GM18870 (cell line): Measurements from ENCODE around the gene TRIM24.
"Not testable (repeated sequence)": the region's sequence is repeated elsewhere in the genome, so short reads cannot be mapped to it uniquely, and the experiment has no call there.

Experiments
- ATAC-seq: cut with Tn5 transposase; IDR thresholded peaks from one replicate; pipeline ENCODE4 v1.9.1; 2021; ENCODE audit warnings: moderate library complexity; ENCODE audit not compliant: unreplicated experiment

The TRIM24 gene

DNA sequence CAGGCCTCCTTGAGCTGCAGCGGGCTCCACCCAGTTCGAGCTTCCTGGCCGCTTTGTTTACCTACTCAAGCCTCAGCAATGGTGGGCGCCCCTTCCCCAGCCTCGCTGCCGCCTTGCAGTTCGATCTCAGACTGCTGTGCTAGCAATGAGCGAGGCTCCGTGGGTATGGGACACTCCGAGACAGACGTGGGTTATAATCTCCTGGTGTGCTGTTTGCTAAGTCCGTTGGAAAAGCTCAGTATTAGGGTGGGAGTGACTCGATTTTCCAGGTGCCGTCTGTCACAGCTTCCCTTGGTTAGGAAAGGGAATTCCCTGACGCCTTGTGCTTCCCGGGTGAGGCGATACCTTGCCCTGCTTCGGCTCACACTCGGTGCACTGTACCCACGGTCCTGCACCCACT is 76.8 kb downstream of the TRIM24 start:
- ATAC-seq, result not testable (repeated sequence)

DNA sequence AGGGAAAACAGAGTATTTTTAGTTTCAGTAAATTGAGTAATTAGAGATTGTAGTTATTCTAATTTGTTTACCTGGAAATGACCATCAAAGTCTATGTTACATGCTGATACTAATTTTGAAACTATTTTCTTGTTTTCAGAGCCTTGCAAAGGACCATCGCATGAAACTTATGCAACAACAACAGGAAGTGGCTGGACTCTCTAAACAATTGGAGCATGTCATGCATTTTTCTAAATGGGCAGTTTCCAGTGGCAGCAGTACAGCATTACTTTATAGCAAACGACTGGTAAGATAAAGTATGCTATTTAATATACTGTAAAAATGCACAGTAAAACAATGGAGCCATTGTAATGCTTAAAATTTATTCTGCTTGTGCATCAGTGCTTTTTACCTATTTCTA is 78.5 kb downstream of the TRIM24 start:
- ATAC-seq, result no peak

DNA sequence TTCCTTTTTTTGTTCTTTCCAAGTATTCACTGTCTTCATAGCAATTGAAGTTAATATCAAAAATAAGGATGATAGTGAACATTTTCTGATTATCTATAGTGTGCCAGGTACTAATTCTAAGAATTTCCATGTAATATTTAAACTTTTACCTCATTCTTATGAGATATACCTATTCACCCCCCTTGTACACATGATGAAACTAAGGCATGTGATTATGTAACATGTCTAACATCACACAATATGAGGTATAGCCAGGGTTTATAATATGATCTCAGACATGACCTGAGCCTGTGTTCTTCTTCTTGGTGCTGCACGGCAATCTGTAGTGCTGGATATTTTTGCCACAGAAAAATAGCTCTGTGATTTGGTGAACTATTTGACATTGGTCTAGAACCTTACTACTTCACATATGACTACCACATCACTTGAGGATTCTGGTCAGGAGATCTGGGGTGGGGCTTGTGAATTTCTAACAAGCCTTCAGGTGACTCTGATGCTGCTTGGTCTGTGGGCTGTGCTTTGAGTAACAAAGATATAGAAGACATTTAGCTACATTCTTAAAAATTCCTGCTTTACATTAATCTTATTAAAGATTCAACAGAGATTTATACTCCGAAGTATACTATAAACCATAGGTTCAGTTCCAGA is 79.1 kb downstream of the TRIM24 start:
- ATAC-seq, result no peak

DNA sequence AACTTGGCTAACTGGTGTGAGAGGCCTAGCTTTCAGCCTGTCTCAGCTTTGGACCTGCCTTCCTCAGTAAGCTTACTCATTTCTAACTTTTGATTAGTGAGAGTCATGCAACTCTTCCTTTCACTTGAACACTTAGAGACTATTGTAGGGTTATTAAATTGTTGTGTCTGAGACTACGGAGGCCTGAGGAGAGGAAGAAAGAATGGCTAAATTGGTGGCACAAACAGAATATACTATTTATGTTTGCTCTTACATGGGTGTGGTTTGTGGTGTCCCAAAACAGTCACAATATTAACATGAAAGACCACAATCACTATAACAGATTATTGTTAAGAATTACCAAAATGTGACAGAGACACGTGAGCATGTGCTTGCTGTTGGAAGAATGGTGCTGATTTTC is 82.1 kb downstream of the TRIM24 start:
- ATAC-seq, result peak; percentile 98

DNA sequence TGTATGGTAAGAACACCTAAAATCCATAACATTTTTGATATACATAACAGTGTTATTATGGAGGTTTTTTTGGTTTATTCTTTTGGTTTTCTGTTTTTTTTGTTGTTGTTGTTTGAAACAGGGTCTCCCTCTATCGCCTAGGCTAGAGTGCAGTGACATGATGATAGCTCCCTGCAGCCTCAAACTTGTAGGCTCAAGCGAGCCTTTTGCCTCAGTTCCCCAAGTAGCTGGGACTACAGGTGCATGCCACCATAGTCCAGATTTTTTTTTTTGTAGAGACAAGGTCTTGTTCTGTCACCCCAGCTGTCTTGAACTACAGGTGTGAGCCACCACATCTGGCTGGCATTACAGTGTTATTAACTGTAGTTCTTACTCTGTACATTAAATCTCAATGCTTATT is 83.7 kb downstream of the TRIM24 start:
- no peak for ATAC-seq

DNA sequence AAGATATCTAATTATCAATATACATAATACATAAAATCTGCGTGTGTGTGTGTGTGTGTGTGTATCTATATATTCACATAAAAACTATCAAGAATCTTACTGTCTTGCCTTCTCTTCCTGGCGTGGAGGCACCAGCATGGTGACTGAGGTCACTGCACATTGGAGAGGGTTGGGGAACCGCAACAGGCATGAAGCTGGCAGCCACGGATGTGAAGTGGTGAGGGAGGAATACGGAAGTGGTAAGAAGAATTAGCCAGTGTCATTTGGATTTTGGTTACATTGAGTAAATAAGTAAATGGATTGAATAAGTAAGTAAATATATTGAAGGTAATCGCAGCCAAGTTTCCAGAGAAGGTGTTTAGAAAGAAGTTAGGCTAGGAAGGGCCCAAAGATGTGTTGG is 85.1 kb downstream of the TRIM24 start:
- ATAC-seq, result no peak

DNA sequence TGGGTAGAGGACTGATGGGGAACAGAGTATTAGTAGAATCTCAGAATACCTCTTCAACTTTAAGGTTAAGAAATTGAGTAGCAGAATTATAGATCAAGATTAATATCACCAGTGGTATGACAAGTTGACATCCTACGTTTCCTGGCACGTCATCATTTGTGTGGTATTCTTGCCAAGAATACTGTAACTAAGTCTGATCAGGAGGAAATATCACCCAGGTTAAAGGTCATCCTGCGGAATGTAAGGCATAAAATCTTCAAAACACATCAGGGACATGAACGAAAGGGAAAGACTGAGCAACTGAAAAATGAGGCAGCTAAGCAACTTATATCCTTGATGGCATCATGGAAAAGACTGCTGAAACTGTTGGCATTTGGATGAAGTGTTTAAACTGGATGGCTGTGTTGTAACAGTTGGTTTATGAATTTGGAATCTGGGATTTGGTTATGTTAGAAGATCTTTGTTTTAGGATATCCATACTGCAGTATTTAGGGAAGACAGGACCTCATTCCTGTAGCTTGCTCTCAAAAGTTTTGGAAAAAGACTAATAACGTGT is 86.1 kb downstream of the TRIM24 start:
- no peak for ATAC-seq

DNA sequence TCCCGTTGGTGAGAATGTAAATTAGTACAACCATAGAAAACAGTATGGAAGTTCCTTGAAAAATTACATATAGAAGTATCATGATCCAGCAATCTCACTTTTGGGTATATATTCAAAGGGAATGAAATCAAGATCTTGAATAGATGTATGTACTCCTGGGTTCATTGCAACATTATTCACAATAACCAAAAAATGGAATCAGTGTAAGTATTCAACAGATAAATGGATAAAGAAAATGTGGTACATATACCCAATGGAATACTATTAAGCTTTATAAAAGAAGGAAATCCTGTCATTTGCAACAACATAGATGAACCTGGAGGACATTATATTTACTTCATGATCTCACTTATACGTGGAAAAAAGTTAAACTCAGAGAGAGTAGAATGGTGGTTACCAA is 86.8 kb downstream of the TRIM24 start:
- ATAC-seq, result no peak

DNA sequence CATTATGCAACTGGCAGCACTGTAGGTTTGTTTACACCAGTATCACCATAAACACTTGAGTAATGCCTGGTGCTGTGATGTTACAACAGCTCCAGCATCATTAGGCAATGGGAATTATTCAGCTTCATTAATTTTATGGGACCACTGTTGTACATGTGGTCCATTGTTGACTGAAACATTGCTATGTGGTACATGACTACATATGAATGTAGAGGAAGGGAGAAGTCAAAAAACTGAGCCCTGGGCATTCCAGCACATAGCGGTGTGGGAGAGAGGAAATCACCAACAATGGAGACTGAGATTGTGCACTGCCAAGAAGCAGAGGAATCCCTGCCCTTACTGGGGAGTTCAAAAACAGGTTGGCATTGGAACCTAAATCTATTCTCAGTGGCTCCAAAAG is 89.0 kb downstream of the TRIM24 start:
- no peak for ATAC-seq

DNA sequence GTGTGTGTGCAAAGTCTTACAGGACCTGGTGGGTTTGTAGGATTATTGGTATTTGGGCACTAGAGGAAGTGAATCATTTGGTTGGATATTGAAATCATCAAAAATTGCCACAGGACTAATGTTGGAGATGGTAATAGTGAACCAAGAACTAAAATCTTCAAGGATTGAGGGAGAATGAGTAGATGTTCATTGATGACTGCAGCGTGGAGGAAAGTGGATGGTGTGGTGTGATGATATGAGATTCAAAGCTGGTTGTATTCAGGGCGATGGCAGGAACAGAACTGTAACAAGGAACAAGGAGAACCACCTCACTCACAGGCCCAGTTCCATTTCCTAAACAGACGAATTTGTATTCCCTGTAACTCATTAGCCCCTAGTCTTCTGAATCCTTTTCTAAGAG is 90.3 kb downstream of the TRIM24 start:
- ATAC-seq, result no peak

DNA sequence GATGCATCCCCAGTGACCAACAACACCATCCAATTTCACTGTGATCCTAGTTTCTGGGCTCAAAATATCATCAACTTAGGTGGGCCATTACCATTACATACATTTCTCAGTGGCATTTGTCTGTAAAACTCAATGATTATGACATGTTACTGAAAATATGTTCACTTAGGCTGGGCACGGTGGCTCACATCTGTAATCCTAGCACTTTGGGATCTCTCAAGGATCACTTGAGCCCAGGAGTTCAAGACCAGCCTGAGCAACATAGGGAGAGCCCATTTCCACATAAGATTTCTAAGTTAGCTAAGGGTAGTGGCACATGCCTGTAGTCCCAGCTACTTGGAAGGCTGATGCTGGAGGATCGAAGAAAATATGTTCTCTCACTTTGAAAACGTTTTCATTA is 91.0 kb downstream of the TRIM24 start:
- no peak for ATAC-seq

DNA sequence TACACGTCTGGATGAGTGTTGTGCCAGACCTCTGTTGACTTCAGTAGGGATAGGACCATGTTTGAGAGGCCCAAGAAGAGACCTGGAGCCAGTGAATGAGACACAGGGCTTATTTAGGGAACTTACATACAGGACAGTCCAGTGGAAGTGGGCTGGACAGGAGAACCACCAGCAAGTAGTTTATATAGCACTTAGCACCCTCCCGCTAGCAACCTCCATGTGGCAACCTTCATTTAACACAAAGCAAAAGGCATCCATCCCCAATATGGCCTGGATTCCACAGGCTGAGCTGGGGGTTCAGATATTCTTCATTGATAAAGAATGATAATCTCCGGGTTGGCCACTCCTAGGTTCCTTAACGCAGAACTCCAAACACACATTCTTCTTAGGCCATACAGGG is 93.7 kb downstream of the TRIM24 start:
- no peak for ATAC-seq

DNA sequence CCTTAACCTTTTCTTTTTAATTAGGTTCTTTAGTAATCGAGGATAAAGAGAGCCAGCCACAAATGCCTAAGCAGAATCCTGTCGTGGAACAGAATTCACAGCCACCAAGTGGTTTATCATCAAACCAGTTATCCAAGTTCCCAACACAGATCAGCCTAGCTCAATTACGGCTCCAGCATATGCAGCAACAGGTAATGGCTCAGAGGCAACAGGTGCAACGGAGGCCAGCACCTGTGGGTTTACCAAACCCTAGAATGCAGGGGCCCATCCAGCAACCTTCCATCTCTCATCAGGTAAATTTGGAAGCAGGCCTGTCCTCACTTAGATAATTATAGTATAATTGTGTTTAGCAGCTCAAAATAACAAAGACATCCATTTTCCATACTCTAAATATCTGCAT is 94.6 kb downstream of the TRIM24 start:
- no peak for ATAC-seq

DNA sequence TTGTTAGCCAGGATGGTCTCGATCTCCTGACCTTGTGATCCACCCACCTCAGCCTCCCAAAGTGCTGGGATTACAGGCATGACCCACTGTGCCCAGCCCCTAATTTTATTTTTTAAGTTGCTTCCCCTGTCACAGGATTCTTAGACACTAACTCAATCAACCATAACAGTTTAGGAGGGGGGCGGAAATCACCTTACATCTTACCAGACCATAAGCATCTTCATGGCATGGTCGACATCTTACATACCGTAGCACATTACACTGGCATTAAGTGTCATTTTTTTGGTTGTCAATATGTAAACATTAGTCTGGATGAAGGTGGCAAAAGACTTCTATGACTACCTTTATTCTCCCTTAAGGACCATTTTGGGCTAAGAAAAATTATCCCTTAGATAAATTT is 95.6 kb downstream of the TRIM24 start:
- no peak for ATAC-seq

DNA sequence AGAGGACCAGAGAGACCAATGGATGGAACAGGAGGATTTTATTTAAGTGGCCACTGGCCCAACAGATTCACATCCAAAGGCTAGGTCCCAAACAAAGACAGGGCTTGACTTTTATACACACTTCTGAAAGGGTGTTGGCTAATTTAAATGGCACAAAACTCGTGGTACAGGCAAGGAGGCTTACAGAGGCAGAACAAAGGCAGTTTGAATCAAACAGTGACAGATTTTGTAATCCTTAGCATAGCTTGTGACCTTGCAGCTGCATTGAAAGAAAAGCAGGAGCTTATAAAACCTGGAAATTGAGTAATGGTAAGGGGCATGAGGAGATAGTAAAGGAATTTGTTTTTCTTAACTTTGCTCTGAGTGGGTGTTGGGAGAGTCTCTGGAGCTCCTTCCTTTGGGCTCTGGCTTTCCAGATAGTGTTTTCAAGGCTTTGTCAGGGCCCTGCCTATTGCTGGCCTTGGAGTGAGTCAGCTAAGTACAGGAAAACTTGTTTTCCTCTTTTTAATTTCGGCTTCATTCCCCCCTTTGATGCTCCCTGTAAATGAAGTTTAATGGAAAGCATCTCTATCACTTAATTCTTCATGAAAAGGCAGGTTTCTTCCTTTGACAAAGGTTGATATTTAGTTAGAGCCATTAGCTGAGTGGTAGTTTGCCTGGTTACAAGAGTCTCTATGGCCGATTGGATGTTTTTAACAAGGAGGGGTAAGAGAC is 96.9 kb downstream of the TRIM24 start:
- no peak for ATAC-seq

DNA sequence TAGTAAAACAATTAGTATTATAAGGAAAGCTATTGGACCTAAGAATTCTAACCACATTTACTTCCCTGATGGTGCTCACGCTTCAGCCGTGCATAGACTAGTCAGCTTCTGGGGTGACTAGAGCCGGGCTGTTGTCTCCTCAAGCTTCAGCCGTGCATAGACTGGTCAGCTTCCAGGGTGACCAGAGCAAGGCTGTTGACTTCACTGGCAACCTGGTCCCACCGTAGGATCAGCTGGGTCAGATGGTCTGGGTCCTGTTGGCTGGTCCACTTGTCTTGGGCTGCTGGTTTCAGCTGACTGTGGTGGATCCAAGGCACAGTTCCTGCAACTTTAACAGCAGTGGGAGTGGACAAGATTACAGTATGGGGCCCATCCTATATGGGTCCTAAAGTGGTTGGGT is 99.4 kb downstream of the TRIM24 start:
- no peak for ATAC-seq

DNA sequence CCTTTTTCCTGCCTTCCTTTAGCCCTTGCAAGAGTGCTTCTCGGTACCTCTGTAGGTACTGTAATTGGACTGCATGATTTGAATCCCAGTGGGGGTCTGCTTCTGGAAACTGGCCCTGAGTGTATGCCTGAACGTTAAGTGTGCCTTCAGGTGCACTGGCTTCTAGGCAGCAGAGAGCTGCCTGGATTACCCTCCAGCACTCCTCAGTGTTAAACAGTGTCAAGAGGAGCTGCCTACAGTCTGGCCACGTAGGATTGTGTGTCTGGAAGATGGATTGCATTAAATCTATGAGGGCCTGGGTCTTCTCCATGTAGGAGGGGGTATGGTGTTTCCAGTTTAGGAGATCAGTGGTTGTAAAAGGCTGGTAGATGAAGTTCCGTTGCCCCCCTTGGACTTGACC is 103.7 kb downstream of the TRIM24 start:
- no peak for ATAC-seq

DNA sequence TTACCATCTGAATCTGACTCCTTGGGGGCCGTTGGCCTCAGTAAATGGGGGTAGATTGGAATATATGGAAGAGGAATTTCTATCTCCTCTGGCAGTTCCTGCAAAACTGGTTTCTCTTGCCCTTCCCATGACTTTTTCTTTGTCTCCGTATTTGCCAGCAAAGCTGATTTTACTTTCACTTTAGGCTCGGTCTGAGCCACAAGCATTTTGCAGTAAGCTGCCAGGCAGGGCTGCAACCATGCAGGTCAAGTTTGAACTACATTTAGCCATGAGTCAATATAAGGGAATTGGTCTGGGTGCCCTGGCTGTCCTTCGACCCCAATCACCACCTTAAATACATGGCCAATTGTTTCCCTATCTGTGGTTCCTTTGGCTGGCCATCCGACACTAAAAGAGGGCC is 104.3 kb downstream of the TRIM24 start:
- ATAC-seq, result no peak

DNA sequence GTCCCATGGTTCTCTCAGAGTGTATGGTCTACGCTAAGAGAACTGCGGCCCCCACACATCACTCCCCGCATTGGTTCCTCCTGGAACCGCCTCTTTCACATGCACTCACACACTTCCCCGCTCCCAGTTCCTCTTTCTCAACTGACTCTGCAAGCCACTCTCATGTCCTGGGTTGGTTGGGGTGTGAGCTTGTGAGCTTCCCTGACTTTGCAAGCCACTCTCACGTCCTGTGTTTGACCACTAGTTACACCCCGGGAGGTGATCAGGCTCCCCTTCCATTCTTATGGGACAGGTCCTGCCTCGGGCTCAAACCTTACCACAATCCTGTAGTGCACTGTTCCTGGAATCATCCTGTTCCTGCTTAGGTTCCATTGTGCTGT is 105.0 kb downstream of the TRIM24 start:
- no peak for ATAC-seq

DNA sequence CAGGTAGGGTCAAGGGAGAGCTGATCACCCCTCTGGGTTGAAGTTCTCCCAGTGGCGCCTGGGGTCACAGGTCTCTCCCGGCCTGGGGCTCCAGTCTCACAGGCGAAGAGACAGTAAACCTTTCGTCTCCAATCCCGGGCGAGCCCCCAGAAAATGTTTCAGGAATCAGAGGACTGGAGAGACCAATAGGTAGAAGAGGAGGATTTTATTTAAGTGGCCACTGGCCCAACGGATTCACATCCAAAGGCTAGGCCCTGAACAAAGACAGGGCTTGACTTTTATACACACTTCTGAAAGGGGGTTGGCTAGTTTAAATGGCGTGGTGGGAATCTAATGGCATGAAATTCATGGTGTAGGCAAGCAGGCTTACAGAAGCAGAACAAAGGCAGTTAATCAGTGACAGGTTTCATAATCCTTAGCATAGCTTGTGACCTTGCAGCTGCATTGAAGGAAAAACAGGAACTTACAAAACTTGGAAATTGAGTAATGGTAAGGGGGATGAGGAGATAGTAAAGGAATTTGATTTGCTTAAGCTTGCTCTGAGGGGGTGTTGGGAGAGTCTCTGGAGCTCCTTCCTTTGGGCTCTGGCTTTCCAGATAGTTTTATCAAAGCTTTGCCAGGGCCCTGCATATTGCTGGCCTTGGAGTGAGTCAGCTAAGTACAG is 105.5 kb downstream of the TRIM24 start:
- ATAC-seq, result no peak

DNA sequence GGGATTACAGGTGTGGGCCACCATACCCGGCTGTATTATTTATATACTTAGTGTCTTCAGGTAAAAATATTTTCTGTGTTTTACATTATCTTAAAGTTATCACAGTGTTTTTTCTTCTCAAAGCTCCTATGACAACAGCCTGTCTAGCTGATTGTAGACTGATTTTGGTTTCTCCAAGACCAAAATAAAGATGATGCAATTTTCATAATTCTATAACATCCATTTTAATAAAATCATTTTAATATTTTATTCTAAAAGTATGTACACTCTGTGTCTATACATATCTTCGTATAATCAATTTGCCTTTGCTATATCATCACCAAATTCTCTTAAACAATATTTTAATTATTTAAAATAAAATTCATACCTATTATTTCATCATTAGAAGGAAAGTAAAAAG is 108.6 kb downstream of the TRIM24 start:
- no peak for ATAC-seq

DNA sequence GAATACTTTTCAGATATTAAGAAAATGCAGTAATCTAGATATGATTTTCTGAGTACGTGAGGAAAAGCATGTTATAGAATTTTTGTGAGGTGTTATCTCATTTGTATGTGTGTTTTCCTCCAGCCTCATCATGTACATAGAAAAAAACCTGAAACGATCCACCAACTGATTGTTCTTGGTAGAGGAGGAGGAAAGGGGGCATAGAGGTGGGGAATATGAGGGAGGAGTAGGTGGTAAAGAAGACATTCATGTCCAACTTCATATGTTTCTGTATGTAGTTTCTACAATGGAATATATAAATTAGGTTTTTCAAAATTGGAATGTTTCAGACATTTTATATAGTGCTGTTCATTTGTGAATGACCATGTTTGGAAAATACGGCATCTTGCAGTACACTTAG is 109.4 kb downstream of the TRIM24 start:
- ATAC-seq, result no peak
